HuH-7 (cell line): Measurements from ENCODE around the gene GPATCH2.
"Not testable (repeated sequence)": the region's sequence is repeated elsewhere in the genome, so short reads cannot be mapped to it uniquely, and the experiment has no call there.

Experiments
- DNase-seq: peaks from one replicate; pipeline ENCODE4 v3.0.0; 2011; ENCODE audit warnings: low spot score

Gene GPATCH2

DNA sequence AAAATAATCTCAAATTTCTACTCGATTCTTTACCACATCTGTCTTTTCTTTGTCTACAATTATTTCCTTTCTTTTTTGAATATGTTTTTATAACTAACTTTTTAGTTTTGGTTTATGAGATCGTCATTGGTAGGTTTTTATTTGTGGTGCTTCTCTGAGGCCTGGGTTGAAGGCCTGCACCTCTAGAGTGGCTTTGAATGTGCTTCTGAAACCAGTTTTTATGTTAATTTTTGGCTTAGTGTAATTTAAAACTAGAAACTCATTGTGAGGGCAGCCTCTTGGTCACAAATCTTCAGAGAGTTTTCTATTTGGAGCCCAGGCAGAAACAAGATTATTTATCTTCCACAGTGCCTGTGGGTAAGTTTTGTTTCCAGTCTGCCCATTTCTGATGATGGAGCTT lies 187.0 kb downstream of the GPATCH2 start:
- no peak for DNase-seq

DNA sequence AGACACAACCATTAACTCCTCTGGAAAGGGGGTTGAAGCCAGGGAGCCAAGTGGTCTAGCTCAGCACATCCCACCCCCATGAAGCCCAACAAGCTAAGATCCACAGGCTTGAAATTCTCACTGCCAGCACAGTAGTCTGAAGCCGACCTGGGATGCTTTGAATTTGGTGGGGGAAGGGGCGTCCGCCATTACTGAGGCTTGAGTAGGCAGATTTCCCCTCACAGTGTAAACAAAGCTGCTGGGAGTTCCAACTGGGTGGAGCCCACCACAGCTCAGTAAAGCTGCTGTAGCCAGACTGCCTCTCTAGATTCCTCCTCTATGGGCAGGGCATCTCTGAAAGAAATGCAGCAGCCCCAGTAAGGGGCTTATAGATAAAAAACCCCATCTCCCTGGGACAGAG lies 193.5 kb downstream of the GPATCH2 start:
- DNase-seq = no peak

DNA sequence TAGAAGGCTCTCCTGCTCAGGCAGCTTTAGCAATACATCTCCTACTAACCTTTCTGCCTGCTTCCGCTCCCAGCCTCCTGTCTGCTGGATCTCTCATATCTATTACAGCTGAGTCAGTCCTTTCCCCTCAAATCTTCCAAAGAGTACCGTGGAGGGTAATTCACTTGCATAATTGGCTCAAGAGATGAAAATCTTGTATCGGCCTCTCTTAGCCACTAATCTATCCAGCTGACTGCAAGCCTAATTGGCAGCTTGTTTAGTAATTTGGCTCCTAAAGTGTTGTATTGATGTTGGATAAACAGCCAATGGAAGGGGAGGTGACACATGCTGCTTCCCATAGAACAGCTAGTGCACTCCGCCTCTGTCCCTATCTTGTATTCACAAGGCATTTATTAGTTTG lies 195.7 kb downstream of the GPATCH2 start:
- DNase-seq = no peak

DNA sequence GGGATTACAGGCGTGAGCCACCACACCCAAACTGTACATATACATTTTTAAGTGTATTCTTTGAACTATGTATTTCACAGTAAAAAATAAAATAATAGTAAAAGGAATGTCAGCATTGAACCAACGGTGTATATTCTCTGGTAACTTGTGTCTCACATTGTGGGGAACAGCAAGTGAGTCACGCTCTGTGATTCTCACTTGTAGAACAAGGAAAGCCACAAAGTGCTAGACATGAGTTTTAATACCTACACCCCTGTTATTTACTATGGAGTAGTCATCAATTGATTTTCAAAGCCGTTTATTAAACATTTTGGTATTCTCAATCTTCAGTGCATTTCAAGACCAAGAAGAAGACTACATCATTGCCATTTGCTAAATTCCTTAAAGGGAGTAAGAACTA lies 197.2 kb downstream of the GPATCH2 start:
- no peak for DNase-seq

DNA sequence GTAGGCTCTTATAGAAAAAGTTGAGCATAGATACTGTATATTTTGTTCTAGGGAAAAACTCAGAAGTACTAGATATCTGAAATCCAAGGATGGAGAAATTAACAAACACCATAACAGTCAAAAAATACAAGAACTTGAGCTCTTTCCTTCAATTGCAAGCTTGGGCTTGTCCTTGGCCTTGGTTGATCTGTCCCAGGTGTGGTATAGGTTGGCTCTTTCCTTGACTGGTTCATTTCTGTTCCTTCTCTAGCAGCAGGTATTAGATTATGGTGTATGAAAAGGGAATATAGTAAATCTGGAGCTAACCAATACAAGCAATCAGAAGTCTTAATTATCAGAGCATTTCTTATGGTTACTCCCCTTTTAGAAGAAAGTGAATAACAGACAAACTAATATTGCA lies 198.6 kb downstream of the GPATCH2 start:
- no peak for DNase-seq

DNA sequence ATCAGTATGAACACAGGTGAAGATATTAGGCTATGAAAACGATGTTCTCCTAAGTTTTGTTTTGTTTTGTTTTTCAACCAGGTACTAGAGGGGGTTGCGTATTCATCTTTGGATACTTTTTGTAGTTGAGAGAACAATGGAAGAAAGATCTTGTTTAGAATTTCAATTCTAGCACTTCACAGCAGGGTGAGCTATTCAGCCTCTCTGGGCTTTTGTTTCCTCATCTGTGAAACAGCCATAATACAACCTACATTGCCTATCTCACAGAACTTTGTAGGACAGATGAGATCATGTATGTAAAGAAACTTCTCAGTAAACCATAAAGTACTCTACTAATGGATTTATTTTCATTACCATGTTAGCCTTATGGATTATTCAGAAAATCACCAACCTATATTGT lies 199.5 kb downstream of the GPATCH2 start:
- no peak for DNase-seq

DNA sequence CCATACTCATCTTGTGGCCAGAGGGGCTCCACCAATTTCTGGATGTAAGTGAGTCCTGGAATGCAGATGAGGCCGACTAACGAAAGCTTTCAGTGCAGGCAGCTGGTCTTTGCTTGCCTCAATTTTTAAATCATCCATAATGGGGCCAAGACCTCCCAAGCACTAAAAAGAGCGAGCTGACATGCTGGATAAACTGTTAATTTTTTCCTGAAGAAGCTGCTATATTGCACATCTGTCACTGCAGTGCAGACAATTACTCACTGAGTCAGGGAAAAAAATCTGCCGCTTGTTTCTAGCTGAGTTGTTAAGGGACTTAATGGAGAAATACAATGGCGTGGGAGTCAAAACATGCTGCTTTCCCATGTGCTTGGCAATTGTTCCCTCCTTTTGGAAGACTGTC lies 205.5 kb downstream of the GPATCH2 start:
- DNase-seq = no peak

DNA sequence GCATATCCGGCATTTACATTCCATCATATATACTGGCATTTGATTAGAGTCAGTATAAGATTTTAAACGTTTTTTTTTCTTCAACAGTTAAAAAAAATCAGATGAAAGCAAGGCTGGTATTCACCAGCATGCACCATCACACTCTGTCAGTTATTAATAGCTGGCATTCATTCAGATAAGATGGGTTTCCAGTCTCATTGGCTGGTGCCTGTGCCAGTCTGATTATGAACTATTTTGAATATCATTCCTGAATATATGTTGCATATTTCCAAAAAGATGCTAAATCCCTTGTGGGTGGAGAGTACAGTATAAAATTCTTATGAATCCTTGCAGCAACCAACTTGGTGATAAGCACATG lies 211.7 kb downstream of the GPATCH2 start:
- no peak for DNase-seq

DNA sequence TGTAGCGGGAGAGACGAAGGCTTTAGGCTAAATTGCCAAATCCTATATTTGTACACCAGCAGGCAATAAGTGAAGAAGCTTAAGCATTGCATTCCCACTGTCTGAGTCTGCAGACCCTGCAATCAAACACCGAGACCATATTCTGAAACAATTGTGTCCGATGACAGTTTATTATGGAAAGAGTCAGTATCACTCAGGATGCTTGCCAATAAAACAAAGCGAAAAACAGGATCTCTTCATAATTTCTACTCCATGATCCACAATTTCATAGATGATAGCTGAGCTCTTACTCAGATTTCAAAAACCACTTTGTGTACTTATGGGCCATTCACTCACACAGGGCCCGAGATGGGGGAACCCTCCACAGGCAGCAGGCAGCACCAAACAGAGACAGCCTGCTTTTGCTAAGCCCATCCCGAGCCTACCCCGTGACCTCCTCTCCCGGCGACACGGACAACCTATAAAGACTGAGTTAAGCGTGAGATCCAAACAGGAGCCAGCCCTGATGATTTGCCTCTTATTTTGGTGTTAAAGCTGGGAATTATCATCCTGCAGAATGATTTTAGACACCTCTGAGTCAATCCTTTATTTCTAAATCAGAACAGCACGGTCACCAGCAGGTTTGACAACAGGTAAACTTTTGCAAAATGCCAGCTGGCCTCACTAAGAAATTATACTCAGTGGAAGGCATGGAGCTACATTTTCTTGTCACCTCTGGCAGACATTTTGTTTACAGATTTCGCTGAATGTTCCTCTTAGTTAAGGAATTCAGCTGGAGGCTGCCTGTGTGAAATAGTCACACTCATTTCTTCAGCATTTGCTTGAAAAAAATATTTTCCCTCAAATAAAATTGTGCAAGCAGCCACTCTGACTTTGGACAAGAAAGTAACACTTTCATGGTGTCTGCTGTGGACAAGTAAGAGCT lies 212.4 kb downstream of the GPATCH2 start:
- no peak for DNase-seq

DNA sequence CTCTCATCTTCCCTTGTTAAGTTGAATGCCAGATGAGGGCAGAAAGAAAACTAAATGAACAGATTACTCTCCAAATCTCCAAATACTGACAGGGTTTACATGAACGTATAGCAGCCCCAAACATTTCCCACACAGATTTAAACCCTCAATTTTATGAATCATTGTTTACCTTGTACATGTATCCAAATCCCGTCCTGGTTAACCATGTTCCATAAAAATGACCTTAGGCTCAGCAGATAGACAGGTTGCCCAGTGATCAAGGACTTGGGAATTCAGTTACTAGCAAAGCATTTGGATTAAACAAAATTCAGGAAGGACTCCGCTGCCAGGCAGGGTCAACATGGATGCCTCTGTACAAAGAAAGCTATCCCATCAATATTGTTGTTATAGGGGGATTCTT lies 213.5 kb downstream of the GPATCH2 start:
- DNase-seq = no peak

DNA sequence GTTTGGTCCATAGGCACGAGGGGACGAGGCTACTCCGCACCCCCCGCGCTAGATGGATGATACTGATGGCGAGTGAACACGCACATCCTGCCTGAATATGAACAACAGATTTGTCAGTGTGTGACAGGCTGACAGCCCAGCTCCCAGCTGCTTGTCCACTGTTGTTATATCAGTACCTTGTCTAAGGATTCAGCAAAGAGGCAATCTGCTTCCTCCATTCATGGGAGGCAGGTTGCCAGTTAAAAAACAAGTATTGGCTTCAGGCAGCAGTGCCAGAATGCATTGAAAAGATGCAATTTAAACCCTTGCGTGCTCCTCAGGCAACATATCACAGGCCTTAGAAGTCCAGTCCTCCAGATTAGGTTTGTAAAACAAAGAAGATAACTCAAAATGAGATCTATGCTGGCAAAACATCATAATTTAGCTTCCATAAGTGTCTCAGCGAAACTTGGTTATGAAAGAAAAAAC lies 223.3 kb downstream of the GPATCH2 start:
- DNase-seq = no peak

DNA sequence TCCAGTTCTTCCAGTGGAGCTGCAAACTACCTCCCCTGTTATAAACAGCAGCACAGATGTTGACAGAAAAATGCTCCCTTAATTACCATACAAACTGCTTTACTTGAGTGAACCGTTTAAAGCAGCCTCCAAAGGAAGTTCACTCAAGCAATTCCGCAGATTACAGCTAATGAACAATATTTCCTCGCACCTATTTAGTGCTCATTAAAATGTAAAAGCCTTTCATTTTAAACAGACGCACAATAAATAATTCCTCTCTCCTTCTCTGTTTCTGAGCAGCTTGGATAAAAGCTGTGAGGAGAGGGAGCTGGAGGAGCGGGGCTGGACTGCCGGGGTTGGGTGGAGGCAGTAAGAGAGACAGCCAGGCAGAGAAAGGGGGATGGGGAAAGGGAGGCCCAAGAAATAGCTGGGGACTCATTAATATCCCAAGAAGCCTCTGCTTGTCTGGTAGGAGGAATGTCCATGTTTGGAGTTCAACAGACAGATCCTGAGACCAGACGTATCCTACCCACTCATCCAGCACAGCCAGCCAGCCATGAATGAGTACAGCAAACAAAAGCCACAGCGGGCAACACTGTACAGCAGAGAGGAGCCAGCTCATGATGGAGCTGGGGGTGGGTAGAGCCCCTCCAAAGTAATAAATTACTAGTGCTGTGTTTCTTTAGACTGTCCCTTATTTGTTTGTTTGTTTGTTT lies 227.7 kb downstream of the GPATCH2 start:
- DNase-seq = no peak

DNA sequence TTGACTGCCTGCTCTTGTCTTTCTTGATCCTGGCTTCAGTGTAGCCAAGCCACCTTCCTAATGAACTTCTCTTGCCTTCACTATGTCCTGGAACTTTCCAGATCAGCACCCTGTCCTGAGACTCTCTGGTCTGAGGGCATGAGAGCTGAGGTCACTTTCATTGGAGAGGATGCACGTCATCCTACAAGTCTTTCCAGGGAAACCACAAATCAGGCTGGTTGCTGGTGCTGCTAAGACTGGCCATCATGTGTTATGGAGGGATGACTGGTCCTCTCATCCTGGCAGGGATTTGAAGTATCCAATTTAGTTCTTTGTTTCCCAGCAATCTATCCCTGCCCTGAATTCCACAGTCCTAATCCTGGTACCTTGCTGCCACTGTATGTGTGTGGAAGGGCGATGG lies 228.6 kb downstream of the GPATCH2 start:
- DNase-seq = no peak

DNA sequence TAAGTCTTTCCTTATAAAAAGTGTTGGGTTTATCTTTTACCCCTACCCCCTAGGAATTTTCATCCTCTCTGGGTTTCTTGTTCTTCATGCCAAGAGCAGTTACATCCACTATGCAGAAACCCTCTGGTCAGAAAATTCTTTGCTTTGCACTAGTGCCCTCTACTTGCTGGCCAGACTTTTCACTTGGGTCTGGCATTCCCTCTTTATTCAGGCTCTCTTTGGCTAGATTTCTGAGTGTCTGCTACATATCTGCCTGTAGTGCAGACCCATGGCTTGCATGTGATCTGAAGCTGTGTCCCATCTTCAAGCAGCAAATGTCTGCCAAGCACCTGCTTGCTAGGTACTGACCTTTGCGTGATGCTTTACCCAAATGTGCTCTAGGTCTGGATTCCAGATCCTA lies 237.0 kb downstream of the GPATCH2 start:
- DNase-seq = peak; percentile 28

DNA sequence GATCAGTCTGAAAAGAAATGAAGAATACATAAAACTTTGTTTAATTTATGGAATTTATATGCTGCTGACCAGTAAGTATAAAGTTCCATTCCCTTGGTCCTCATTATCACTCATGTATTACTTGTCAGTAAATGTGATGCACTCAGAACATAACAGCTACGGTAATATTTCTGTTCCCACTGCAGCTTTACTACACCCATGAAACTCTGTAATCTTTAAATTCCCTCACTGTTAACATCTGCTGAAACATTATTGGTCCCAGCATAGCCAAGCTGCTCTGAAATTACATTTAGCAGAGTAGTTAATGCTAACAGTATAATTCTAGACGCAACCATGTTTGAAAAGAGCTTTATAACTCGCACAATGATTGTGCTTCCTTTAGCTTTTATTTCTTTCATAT lies 238.4 kb downstream of the GPATCH2 start:
- no peak for DNase-seq

DNA sequence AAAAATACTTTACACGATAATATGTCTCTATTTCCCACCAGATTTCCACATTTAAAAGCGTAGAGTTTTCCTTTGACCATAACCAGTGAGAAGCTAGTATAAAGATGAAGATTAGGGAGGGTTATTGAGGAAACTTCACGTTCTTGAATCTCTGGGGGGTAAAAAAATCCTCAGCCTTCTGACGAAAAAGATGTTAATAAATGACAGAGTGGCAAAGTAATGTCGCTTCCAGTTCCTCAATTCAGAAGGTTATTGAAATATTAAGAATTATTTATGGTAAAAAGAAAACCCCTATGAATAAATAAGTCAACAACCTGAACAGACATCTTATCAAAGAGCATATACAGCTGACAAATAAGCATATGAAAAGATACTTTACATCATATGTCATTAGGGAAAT lies 241.0 kb downstream of the GPATCH2 start:
- DNase-seq = no peak

DNA sequence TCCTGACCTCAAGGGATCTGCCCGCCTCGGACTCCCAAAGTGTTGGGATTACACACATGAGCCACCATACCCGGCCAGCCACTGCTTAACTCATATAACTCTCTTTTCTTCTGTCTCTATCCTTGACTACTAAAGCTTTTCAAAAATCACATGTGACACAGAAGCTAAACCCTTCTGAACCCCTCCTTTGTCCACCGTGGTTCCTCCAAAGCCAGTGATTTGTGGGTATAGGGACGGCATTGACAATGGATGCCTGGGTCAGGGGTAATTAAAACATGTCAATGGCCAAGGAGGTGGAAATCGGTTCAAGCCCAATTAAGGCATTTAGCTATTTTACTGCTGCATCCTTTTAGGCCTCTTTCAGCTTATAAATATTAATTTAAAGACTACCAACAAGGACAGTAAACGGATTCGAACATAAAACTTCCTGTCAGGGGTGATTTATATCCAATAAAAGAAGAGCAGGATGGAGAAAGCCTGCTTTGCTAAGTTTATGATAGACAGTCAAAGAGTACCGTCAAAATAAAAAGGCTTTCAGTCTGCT lies 242.3 kb downstream of the GPATCH2 start:
- DNase-seq = no peak

DNA sequence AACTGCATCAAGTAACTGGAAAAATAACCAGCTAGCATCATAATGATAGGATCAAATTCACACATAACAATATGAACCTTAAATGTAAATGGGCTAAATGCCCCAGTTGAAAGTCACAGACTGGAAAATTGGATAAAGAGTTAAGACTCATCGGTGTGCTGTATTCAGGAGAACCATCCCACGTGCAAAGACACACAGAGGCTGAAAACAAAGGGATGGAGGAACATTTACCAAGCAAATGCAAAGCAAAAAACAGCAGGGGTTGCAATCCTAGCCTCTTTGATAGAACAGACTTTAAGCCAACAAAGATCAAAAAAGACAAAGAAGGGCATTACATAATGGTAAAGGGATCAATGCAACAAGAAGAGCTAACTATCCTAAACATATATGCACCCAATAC lies 249.1 kb downstream of the GPATCH2 start:
- DNase-seq = not testable (repeated sequence)

DNA sequence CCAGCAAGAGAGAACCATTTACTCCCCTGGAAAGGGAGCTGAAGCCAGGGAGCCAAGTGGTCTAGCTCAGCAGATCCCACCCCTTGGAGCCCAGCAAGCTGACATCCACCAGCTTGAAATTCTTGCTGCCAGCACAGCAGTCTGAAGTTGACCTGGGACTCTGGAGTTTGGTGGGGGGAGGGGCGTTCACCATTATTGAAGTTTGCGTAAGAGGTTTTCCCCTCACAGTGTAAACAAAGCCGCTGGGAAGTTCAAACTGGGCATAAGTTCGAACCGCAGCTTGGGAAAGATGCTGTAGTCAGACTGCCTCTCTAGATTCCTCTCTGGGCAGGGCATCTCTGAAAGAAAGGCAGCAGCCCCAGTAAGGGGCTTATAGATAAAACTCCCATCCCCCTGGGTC lies 251.1 kb downstream of the GPATCH2 start:
- not testable (repeated sequence) for DNase-seq

DNA sequence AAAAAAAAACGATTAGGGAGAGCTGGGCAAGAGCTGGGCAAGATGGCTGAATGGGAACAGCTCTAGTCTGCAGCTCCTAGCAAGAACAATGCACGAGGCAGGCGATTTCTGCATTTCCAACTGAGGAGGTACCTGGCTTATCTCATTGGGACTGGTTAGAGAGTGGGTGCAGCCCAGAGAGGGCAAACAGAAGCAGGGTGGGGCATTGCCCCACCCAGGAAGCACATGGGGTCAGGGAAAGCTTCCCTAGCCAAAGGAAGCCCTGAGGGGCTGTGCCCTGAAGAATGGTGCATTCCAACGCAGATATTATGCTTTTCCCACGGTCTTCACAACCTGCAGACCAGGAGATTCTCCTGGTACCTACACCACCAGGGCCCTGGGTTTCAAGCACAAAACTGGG lies 251.6 kb downstream of the GPATCH2 start:
- no peak for DNase-seq
